Uterus (tissue), 4 donors: Measurements from ENCODE around the gene GJB5. TPM values are rescaled to one million over a fixed set of nuclear protein-coding genes. Genes with fewer than 3 reads are reported as not detected.

Experiments
- DNase-seq, 2 donors: peaks; one replicate each; pipeline ENCODE4 v3.0.0-alpha.2; 2019 to 2020
- H3K27ac ChIP-seq, 2 donors: fragments of 200-600 bp; sonication (generic); 1 replicate in 1 of 2; 2 replicates in 1 of 2; pipeline ENCODE4 v1.5.1; 2016 to 2018
- H3K27me3 ChIP-seq, 2 donors: fragments of 200-600 bp; sonication (generic); one replicate each; pipeline ENCODE4 v1.5.1; 2018 to 2019; ENCODE audit warnings: control low read depth in 1 of 2
- H3K36me3 ChIP-seq, 2 donors: fragments of 200-600 bp; sonication (generic); one replicate each; pipeline ENCODE4 v1.5.1; 2019; ENCODE audit warnings: control low read depth in 1 of 2
- H3K4me1 ChIP-seq, 2 donors: fragments of 200-600 bp; sonication (generic); one replicate each; pipeline ENCODE4 v1.5.1; 2018 to 2019; ENCODE audit warnings: control low read depth in 1 of 2
- H3K4me3 ChIP-seq, 2 donors: fragments of 200-600 bp; sonication (generic); 1 replicate in 1 of 2; 2 replicates in 1 of 2; pipeline ENCODE4 v1.5.1; 2018 to 2019; ENCODE audit warnings: mild to moderate bottlenecking in 1 of 2
- H3K9me3 ChIP-seq, 2 donors: fragments of 200-600 bp; sonication (generic); one replicate each; pipeline ENCODE4 v1.5.1; 2019; ENCODE audit warnings: control low read depth in 1 of 2
- CTCF ChIP-seq, 4 experiments: fragments of 200-600 bp in 2 of 4; fragments of 450-650 bp in 2 of 4; sonication (generic) in 2 of 4; IDR thresholded peaks; one replicate each; pipeline ENCODE4 v1.5.1; 2016 to 2019; ENCODE audit warnings: antibody characterized with exemption in 4 of 4, mild to moderate bottlenecking in 2 of 4, moderate library complexity in 1 of 4
- POLR2A ChIP-seq, 2 donors: fragments of 450-650 bp; IDR thresholded peaks; one replicate each; pipeline ENCODE4 v1.6.1; 2016; ENCODE audit warnings: antibody characterized with exemption in 2 of 2, mild to moderate bottlenecking in 1 of 2, moderate library complexity in 1 of 2
- intact Hi-C: fragments of 100-400 bp; cut with DNase I; formaldehyde crosslinking; loops from one replicate; pipeline ENCODE4 v1.15.1; 2023; ENCODE audit warnings: low total_unique reads
- total RNA-seq, 4 donors: library from RNA; depleted of rRNA in 3 of 4; stranded (reverse); fragments of >200 nt in 3 of 4; gene quantifications; one replicate each; pipeline versions ENCODE4 v1.1.0 to v1.2.4, GENCODE V29; 2014 to 2023
- donor health status: DM: yes; HTN: yes; CAD: no.

The GJB5 gene
- total RNA-seq, 4 donors from 2014 or later: 0.41 TPM; not detected in 3

GRCh38 chr1:34784751-34785221 is 29.9 kb downstream of the GJB5 start:
- intact Hi-C loops: loop anchor here (5.0 kb wide), 1 partner anchor 68 kb away; no protein-coding TSS in a partner anchor
- Histone ChIP-seq H3K36me3 (no peaks in the 10 kb centered on the region), H3K4me3 (no peak overlapping the region), H3K9me3 (no peaks in the 10 kb centered on the region), H3K4me1 (peaks cover 0 to 9% of the 10 kb centered on the region in 2 donors), H3K27ac (no peak overlapping the region), H3K27me3 (peaks cover 8 to 28% of the 10 kb centered on the region in 2 donors)
- TF ChIP-seq CTCF (IDR thresholded peaks at IDR 0.05) (no peak), POLR2A (IDR thresholded peaks at IDR 0.05) (no peak)
- DNase-seq: no peak

DNA sequence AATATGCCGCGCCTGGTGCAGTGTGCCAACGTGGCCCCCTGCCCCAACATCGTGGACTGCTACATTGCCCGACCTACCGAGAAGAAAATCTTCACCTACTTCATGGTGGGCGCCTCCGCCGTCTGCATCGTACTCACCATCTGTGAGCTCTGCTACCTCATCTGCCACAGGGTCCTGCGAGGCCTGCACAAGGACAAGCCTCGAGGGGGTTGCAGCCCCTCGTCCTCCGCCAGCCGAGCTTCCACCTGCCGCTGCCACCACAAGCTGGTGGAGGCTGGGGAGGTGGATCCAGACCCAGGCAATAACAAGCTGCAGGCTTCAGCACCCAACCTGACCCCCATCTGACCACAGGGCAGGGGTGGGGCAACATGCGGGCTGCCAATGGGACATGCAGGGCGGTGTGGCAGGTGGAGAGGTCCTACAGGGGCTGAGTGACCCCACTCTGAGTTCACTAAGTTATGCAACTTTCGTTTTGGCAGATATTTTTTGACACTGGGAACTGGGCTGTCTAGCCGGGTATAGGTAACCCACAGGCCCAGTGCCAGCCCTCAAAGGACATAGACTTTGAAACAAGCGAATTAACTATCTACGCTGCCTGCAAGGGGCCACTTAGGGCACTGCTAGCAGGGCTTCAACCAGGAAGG is 30.5 kb downstream of the GJB5 start:
- no peak for DNase-seq
- Histone ChIP-seq H3K36me3 (no peaks in the 10 kb centered on the region), H3K27me3 (peaks cover 8 to 27% of the 10 kb centered on the region in 2 donors), H3K4me1 (peaks cover 0 to 9% of the 10 kb centered on the region in 2 donors), H3K27ac (no peak overlapping the region), H3K4me3 (no peak overlapping the region), H3K9me3 (no peaks in the 10 kb centered on the region)
- TF ChIP-seq CTCF (IDR thresholded peaks at IDR 0.05) (no peak), POLR2A (IDR thresholded peaks at IDR 0.05) (no peak)
- intact Hi-C loops: loop anchor here (5.0 kb wide), 1 partner anchor 67 kb away; no protein-coding TSS in a partner anchor

GRCh38 chr1:34785875-34786470 is 31.1 kb downstream of the GJB5 start:
- no peak overlapping the region for H3K4me3 ChIP-seq
- H3K27ac ChIP-seq: no peak overlapping the region
- TF ChIP-seq POLR2A (IDR thresholded peaks at IDR 0.05): no peak
- TF ChIP-seq CTCF (IDR thresholded peaks at IDR 0.05): no peak
- no peak for DNase-seq
- intact Hi-C loops: loop anchor here (5.0 kb wide), 1 partner anchor 66 kb away; no protein-coding TSS in a partner anchor
- peaks cover 0 to 9% of the 10 kb centered on the region in 2 donors for H3K4me1 ChIP-seq
- no peaks in the 10 kb centered on the region for H3K9me3 ChIP-seq
- H3K27me3 ChIP-seq: peaks cover 8 to 21% of the 10 kb centered on the region in 2 donors
- no peaks in the 10 kb centered on the region for H3K36me3 ChIP-seq

DNA sequence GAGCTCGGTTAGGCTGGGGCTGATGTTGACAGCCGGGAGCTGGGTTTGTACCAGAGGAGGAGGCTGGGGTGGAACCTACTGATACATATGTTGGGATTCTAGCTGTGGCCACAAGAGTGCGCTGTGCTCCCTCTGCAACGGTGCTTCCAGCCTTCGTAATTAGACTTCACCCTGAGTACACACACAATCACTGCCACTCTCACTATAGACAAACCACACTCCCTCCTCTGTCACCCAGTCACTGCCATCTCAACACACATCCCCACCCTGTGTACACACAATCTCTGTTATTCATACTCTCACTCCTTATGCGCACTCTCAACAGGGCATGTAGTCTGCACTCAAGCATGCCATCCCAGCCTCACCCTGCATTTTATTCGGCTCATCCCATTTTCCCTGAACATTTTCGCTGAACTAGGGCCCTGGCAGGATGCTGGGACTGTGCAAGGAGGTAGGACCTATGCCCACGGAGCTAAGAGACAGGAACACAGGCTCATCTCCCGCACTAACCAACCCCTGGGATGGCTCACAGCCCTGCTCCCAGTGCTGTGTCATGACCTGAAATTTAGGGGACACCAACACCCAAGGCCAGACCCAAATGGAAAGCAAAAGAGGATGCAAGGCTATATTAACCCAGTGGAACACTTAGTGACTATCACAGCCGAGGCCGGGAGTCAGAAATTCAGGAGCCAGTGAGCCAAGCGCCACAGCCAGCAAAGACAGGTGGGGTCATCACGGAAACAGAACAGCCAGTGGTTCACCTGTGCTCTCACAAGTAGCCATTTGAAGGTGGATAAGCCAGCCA is 31.9 kb downstream of the GJB5 start:
- TF ChIP-seq CTCF (IDR thresholded peaks at IDR 0.05) (peak; percentile 47 to 73 (median 58)), POLR2A (IDR thresholded peaks at IDR 0.05) (no peak)
- Histone ChIP-seq H3K4me1 (peaks cover 0 to 2% of the 10 kb centered on the region in 2 donors), H3K27me3 (peaks cover under 1 to 14% of the 10 kb centered on the region in 2 donors), H3K36me3 (no peaks in the 10 kb centered on the region), H3K9me3 (no peaks in the 10 kb centered on the region), H3K4me3 (no peak overlapping the region), H3K27ac (peak overlapping the region in 1 of 2 donors; percentile 5)
- peak; percentile 33 to 43 for DNase-seq
- intact Hi-C loops: loop anchor here (5.0 kb wide), 1 partner anchor 66 kb away; no protein-coding TSS in a partner anchor
